Stimulated activated CD8-positive, alpha-beta memory T cell treated with anti-CD3 and anti-CD28 coated beads, Interleukin-12 subunit alpha, Interleukin-12 subunit beta, amount 100 ng/mL, for 4 hours (primary cell): Measurements from ENCODE around the gene SARDH.

ENCODE experiments used
- DNase-seq: peaks from one replicate; pipeline ENCODE4 v3.0.0-alpha.2; 2020; ENCODE audit warnings: low read depth

The SARDH gene

DNA sequence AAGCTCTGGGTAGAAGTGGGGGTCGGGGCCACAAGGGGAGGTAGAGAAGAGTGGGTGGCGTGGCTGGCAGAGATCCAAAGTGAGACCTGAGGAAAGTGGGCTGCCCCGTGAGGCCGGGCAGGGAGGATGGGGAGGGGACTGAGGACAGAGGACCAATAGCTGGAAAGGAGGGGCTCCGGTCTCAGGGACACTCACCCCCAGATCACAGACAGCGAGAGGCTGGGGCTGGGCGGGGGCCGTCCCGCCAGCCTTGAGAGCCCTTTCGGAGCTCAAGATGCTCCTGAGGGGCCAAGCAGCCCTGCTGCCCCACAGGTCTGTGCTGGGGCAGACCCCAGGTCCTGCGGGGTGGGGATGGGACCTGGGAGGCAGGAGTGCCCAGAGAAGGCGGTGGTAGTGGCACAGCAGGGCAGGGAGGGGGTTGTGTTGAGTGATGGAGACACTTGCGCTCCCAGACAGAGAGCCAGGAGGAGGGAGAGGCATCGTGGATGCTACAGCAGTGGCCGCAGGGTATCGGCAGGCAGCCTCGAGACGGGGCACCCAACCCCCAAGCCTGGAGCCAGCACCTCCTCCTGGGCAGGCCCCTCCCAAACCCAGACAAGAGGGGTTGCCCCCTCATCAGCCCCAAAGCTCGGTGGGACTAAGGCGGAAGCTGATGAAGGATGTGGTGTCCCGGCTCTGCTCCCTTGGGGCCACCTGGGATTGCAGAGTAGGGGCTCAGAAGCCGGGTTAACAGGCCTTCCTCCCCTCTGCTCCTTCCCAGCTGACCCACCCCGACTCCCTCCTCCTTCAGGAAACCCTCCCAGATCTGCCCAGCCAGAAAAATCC is 3.4 kb downstream of the SARDH start:
- DNase-seq, result no peak

DNA sequence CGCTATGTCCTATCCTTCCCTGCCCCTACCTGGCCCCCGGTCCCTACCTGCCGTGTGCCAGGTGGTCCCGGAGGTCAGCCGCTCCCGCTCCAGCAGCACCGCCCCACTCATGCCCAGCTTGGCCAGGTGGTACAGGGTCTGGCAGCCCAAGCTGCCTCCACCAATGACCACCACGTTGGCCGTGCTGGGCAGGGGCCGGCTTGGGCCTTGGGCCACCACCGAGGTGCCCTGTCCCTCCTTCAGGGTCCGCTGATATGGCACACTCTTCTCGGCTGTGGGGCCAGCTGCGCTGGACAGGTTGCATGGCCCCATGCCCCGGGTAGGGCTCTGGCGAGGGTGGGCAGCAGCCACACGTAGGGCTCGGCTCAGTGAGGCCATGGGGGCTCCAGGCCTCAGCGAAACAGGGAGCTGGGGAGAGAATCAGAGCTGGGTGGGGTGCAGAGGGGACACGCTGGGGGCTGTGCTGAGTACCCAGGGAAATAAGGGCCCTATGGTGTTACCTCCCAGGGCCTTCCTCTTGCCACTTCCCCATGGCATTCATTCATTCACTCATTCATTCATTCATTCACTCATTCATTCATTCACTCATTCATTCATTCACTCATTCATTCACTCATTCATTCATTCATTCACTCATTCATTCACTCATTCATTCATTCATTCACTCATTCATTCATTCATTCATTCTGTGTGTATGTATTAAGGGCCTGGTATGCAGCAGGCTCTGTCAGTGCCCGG is 4.2 kb downstream of the SARDH start:
- no peak for DNase-seq

DNA sequence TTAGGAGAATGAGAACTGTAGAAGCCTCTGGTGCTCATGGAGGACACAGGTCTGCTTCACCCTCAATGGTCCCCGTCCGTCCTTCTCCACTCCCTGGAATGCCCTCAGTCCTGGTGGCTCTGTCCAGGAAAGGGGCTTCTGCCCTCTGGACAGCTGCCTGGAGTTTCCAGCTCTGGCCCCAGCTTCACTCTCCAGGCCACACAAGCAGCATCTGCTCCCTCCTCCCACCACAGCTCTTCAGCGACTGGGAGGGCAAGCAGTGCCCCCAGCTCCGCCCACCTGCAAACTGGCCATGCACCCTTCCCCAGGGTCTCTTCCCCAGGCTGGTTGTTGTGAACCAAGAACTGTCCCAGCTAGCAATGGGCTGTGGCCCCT is 4.7 kb downstream of the SARDH start:
- no peak for DNase-seq

DNA sequence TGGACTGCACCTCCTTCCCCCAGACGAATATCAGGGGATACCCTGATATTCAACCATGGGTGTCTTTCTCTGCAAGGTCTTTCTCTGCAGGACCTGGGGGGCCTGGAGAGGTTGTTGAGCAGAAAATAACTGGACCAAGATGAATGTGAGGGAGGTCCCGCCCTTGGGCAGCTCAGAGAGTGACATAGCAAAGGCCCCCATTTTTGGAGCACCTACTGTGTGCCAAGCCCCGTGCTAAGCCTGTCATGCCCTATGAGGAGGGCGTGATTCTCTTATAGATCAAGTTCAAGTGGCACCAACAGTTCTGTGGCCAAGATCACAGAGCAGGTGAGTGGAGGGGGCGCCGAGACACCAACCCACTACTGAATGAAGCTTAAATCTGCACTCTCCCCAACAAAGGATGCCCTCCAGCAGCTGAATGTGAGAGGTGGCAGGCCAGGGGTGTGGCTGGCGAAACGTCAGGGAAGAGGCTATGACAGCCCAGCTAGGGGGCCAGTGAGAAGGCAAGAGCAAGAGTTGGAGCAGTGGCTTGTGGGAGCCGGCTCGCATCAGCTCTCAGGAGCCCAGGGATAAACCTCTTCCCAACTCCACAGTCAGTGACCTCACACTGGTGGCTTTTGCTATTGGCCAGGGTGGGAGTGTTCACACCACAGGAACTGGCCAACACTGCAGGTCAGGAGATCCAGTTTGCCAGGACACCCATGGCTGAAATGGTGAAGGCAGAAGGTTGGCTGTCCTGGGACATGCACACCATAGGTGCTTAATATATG is 5.3 kb downstream of the SARDH start:
- DNase-seq, result no peak

DNA sequence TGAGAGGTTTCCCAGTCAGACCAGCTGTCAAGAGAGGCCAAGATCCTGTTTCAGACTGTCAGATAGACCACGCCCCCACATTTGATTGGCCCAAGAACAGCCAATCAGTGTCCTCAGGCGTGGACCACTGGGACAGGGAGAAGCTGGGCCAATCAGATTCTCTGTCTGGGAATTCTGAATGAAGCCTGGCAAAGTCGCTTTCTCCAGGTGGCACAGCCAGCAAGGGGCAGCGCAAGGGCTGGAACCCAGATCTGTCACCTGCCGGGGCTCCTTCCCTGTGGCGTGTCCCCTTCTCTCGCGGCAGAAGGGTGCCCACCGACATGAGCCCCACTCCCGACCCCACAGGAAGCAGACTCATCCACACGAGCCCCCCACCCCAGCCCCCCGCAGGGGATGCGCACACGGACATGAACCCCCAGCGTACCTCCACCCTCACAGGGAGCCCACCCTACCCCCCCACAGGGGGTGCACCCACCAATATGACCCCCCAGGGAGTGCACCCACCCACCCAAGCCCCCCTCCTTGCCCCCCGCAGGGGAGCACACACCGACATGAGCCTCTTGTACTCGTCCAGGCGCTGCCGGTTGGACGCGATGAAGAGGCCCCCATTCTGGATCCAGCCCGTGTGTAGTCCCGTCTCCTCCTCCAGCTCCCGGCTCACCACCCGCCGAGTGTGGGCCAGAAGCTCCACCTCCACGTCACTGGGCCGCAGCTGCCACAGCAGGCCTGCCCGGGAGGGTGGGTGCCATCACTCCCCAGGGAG is 6.1 kb downstream of the SARDH start:
- no peak for DNase-seq

DNA sequence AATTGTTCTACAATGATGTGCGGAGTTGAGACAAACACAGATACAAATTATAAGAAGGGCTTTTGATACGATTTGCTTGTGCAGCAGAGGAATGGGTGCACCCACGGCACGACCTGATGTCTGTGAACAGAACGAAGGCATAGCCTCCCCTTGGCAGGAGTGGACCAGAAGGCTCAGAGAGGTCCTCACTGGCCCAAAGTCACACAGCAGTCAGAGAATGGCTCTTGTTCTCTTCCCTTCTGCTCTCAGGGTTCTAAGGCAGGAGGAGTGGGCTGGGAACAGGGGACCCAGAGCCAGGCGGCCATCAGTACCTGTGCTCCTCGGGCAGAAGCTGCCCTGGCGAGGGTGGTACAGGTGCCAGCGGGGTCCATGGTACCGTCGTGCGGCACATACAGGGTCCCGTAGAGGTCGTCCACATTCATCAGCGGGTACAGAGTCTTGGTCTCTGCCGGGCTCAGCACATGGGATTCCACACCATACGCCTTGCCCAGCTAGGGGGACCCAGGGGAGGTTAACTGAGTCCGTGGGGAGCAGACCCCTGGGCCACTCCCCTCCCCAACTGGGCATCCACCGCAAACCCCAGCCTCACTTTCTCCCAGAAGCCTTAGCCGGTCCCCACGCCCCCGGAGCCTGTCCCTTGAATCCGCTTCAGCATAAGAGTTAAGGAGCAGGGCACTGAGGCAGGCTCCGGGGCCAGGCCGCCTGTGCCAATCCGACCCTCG is 7.0 kb downstream of the SARDH start:
- no peak for DNase-seq

DNA sequence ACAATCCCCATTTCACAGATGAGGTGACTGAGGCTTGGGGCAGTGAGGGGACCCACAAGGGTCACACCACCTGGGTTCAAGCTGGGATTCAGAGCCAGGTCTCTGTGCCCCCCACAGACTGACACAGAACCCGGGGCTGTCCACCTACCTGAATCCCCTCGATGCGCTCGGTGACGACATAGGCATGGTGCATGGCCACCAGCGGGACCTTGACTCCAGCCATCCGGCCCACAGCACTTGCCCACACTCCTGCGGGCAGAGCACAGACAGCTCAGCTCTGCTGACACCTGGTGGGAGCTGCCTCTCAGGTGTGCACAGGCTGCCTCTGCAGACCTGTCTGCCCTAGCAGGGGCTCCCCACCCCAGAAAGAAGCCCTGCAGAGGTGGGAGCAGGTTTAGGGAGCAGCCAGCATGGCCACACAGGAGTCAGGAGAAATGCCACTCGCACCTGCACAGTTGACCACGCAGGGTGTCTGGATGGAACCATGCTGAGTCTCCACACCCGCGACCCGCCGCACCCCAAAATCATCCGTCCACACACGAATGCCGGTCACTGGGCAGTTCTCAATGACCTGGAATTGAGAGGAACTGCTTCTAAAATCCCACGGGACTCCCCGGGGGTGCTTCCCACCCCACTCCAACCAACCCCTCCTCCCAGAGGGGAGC is 8.4 kb downstream of the SARDH start:
- DNase-seq, result no peak

DNA sequence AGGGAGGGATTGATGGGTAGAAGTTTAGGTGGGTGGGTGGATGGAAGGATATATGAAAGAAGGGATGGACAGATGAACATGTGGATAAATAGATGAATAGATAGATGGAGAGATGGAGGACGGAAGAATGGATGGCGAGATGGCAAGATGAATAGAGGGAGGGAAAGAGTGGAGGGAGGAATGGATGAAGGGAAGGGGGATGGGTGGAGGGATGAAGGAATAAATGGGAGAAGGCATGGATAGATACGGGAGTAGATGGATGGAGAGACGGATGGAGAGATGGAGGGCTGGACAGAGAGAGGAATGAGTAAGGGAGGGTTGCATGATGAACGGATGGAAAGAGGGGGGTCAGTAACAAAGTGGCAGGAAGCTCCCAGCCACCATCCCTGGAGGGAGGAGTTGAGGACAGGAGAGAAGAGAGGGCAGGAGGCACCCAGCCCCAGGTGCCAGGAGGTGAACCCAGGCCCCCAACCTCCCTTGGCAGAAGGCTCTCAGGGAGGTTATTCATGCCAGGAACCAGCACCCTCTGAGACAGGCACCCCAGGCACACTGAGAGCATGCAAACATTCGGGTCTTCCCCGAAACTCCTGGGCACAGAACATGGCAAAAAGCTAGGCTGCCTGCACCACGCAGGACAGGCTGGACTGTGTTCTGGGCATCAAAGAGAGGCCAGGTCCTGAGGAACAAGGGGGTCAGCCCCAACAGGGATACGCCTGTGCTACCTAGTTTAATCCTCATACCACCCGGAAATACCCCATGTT is 9.1 kb downstream of the SARDH start:
- no peak for DNase-seq

DNA sequence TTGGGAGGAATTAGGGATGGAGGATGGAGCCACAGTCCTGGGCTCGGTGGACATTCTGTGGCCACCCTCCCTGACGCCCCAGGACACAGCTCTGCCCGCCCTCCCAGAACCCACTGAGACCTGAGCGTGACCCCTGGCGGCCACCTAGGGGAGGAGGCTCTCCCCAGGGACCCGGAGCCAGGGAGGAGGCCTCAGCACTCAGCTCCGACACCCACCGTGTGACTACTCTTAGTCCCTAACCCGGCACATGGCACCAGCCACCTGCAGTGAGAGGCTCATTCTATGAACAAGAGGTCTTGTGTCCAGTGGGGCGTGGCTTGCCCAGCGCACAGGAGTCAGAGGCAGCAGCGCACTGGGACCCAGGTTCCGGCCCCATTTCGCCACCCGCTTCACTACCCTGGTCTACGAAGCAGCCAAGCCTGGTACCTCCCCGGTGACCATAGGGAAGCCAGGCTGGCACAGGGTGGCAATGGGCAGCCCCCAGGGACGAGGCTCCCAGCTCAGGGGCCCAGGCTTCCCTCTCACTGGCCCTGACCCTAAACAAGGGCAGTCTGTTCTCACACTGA is 10.2 kb downstream of the SARDH start:
- no peak for DNase-seq

DNA sequence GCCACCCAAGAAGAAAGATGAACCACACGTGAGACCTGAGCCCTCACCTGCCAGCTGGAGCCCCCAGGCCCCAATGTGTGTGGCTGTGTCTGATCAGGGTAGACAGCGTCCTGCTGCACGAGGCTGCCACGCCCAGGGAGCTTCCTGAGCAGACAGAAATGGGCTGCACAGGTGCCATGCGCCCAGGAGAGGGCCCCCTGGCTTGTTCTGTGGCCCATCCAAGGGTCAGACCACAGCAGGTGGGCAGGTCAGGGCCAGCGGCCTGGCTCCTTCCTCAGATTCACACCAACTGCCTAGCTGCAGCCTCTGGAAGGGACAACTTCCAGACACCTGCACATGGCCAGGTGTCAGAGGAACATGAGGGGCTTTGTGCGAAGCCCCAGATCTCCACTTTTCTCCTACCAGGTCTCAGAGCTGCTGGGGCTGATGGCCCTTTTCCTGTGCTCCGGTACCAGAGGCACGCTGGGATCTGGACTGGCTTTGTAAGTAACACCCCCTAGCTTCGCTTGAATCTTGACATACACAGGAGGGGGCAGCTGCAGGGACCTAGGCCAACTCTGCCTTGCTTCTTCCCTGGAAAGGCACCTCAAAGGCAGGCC is 10.8 kb downstream of the SARDH start:
- DNase-seq, result no peak

DNA sequence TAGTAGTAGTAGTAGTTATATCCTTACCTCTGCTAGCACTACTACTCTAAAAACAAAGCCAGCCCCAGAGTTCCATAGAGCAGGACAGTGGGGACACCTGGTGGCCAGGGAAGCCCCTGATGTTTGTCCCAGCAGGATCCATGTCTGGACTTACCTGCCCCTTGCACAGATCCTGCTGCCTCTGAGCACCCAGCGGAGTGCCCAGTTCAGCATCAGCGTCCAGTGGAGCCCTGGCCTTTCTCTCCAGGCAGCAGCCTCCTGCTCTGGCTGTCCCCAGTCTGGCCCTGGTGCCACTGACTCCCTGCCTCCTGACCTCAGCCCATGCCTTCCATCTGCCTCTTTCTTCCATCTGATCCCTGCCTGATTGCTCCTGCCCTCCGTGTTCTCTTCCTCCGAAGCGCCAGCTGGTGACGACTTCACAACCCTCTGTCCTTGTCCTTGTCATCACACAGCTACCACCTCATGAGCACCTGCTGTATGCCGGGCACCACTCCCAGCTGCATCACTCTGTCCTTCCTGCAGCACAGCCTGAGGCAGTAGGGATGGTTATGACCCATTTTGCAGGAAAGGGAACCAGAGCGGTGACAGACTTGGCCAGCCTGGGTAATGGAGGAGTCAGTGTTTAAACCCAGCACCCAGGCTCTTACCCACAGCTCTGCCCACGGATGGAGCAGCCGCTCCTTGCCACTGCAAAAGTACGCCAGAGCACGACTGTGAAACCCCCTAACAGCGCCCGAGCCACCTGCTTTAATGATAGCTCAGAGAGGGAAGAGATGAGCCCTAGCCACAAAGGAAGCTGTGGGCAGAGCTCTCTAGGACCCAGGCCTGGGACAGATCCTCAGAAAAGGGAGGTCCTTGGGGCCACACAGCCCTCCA is 11.5 kb downstream of the SARDH start:
- DNase-seq, result peak; percentile 32

DNA sequence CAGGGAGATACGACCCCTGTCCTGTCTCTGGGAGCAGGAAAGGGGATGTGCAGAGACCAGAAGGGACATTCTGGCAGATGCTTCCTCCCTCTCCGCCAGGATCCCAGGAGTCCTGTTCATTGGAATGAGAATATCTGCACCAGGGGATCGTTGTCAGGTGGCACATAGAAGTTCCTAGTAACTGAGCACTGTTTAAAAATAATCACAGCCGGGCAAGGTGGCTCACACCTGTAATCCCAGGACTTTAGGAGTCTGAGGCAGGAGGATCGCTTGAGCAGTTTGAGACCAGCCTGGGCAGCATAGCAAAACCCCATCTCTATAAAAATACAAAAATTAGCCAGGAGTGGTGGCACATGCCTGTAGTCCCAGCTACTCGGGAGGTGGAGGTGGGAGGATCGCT is 12.3 kb downstream of the SARDH start:
- no peak for DNase-seq

DNA sequence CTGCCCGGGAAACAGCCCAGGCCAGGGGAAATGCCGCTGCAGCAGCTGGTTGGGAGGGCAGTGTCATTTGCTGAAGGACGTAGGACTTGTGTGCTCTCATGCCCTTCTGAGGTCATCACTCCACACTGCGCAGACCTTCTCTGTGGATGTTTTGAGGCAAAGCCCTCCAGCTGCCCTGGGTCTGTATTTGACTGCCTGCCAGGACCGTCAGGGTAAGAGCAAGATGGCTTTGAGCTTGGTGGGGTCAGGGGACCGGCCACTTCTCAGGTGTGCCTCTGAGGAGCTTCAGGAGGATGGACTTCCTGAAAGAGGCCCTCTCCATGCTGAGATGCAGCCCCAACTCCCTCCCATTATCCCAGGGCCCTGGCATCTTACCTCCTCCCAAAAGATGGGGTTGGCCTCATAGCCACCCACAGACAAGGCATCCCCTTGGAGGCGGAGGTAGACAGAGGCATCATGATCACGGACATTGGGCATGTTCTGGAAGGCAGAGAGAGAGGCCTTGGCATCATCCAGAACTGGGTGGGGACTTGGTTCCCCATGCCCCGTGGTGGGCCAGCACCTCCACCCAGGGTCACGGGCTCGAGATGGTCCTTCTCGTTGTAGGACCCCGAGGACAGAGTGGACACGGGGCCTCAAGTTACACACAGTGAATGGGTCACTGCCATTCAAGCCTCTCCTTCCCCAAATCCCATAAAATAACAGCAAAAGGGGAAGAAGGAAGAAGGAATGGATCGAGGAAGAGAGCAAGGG is 19.4 kb downstream of the SARDH start:
- no peak for DNase-seq

DNA sequence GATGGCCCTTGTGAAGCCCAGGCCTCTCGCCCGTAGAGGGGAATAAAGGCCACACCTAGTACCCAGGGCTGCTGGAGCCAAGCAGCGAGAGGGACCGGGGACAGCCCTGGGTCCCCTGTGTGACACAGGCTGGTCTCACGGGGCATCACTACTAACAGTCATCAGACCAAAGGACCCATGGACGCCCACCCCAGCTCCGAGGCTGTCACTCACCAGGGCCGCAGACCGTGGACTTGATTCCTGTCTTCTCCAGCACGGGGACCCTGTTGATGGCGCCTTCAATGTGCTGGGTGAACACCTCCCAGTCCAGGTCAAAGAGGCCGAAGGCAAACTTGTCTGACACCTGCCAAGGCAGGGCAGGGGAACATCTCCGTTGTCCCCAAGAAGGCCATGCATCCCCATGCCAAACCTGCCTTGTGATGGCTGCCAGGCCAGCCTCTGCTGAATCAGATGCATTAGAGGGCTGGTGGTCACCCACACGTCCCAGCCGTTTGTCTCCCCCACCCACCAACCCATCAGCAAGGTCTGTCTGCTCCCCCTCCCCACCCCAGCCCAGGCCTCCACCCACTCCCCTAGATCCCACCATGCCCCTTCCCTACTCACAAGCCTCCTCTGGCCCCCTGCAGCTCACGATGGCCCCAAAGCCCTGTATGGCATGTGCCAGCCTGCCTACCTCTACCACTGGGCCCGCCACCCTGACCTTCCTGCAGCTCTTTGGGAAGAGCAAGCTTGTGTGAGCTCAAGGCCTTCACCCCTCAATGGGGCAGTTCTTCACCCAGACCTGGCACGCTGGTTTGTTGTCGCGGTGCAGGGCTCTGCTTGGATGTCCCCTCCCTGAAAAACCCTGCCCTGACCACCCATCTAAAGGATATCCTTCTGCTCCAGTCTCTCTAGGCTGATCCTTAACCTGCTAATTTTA is 20.8 kb downstream of the SARDH start:
- DNase-seq, result no peak

DNA sequence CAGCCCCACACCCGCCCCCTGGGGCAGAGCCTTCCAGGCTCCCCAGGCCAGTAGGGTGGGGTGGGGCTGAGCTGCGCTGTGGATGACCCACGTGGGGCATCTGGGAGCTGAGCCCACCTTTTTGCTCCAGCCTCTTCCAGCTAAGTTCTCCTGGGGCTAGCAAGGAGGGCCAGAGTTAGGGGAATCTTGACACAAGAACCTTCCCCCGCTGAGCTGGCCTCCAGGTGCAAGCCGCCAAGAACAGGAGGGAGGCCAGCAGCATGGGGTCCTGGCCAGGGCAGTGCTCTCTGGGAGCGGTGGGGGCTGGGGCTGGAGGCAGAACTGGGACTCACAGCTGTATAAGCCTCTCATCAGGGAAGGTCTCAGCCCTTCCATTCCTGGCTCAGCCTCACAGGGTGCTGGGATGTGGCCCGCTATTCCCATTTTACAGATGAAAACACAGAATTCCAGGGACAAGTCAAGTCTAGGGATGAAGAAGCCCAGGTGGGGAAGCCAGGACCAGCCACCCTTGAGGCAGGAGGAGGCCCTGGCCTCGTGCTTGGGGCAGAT is 21.5 kb downstream of the SARDH start:
- no peak for DNase-seq

DNA sequence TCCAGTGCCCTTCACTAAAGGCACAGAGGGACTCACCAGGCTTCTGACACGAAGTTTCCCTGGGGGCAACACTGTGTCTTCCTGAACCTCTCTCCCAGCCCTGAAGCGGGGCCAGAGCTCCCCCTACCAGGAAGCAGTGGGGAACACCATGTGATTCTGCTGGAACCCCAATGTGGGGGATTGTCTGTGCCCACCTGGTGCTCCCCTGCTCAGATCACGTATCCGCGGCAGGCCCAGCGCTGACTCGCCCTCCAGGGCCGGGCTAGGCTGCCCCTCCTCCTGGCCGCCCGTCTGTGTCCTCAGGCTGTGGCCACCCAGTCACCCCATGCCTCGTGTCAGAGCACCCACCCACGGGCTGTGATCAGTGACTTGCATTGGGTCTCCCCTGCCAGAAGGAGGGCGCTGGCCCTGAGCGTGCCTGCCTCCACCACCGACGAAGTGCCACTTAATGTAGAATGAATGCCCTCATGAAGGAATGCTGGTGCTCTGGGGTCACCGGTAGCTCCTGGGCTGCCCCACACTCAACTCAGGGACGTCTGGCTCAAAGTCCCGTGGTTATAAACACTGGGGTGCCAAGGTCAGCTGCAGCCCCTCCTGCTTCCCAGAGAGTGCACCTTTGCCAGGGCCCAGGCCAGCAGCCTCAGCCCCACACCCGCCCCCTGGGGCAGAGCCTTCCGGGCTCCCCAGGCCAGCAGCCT is 22.1 kb downstream of the SARDH start:
- peak; percentile 19 for DNase-seq
